GM19238 (cell line): ENCODE measurements around the gene ZYG11A.

ENCODE experiments used
- DNase-seq: peaks from one replicate; pipeline ENCODE4 v3.0.0; 2011; ENCODE audit warnings: low spot score; ENCODE audit not compliant: insufficient read length

Gene ZYG11A

GRCh38 chr1:52917156-52917555, 74.6 kb downstream of the ZYG11A start:
- no peak for DNase-seq

DNA sequence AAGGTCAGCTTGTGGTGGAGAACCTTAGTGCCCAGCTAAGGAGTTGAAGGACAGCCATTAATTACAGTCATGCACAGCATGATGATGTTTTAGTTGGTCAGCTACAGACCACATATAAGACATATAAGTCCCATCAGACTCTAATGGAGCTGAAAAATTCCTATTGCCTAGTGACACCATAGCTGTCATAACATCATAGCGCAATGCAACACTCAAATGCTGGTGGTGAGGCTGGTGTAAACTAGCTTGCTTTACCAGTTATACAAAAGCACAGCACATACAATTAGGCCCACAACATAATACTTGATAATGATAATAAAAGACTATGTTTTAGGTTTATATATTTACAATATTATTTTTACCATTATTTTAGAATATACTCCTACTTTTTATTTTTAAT, 75.0 kb downstream of the ZYG11A start:
- DNase-seq, result no peak

- DNase-seq, result no peak
Observed at GRCh38 chr1:52918201-52918600, 75.6 kb downstream of the ZYG11A start.

- no peak for DNase-seq
Observed at GRCh38 chr1:52919051-52919722, 76.6 kb downstream of the ZYG11A start.

GRCh38 chr1:52919723-52920483, 77.3 kb downstream of the ZYG11A start:
- DNase-seq, result no peak

DNA sequence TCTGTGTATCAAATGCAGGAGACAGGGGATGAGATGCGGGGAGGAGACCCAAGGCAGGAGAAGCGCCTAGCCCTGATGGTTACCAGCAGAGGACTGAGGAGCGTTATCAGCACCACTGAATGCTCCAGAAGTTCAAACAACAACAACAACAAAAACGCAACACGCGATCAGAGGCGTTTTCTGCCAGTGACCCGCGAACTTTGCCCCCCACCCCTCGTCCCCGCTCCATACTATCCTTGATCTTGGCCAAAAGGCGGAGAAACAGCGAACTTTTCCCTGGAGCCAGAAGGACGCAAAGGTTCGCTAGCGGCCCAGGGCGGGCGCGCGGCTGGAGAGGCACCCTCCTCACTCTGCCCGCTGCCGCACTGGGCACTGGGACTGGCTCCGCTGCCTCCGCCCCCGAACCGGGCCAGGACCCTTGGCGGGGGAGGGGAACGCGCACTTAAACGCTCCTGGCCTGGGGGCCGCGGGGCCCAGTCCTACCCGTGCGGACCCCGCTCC, 78.3 kb downstream of the ZYG11A start:
- DNase-seq, result no peak

GRCh38 chr1:52925571-52926005, 83.0 kb downstream of the ZYG11A start:
- DNase-seq, result no peak

DNA sequence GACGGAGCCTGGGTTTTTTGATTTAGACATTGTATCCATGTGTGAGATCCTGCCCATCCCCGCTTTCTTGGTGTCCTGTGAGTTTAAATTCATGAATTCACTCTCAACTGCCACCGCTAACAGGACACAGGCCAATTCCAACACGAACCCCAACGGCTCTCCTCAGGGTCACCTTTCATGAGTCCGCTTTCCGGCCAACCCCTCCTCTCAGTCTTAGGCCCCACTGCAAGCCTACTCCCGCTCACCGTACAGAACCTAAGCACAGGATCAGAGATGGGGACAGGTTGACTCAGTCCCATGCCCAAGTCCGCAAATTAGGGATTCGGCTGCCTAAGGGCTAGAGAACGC, 84.3 kb downstream of the ZYG11A start:
- no peak for DNase-seq

GRCh38 chr1:52927212-52928014, 84.9 kb downstream of the ZYG11A start, which contains the start of gene SCP2:
Gene SCP2, plus strand, starts transcription at chr1:52927276. Its CDS starts 121 bp downstream, at chr1:52927397.
- peak; percentile 77 for DNase-seq

DNA sequence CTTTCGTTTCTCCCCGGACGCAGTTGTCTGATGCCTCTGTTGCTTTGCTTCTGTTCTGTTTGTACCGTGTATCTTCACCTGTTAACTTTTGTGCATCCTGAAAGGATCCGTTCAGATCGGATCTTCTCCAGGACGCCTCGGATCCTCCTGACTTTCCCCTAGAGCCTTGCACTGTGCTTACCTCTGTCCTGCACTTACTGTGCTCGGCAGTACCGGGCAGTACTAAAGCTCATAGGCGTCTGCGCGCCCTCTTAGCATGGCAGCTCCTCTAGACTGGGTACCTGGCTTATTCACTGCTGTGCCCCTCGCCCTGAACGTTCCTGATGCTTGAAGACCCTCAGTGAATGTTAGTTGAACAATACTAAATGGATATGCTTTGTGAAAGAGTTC, 85.5 kb downstream of the ZYG11A start:
- DNase-seq, result no peak

DNA sequence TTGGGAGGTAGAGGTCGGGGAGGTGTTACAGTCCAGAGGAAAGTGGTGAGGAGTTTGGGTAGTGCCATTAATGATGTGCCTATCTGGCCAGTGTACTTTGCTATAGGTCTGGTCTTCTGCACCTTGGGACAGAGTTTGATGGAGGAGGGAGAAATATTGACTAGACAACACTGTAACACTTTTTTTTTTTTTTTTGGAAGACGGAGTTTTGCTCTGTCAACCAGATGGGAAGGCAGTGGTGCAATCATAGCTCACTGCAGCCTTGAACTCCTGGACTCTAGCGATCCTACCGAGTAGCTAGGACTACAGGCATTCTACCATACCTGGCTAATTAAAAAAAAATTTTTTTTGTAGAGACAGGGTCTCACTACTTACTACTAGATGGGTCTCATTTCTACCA, 86.5 kb downstream of the ZYG11A start:
- DNase-seq, result no peak

GRCh38 chr1:52937433-52938182, 95.0 kb downstream of the ZYG11A start:
- DNase-seq, result no peak

GRCh38 chr1:52938183-52938451, 95.6 kb downstream of the ZYG11A start:
- no peak for DNase-seq

DNA sequence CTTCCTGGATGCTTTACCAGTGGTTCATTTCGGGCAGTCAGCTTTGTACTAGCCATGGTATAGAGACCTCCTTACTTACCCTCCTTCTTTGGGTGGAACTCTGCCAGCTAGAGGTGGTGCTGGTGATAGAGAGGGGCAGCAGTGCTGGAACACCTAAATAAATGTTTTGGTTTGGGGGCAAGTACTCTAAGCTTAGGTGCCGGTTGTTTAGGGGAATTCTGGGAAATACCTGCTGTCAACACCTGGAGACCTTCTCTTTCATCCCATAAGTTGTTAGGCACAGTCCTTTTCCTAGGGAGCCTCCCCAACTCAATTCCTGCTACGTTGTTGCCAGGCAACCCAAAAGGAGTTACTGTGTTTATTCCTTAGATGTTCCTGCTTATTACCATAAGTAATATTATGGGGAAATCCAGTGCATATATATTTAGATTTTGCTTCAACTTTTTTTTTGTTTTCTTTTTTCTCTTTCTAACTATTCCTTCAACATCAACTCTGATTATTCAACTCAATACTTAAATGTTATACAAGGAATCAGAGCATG, 101.4 kb downstream of the ZYG11A start:
- no peak for DNase-seq

DNA sequence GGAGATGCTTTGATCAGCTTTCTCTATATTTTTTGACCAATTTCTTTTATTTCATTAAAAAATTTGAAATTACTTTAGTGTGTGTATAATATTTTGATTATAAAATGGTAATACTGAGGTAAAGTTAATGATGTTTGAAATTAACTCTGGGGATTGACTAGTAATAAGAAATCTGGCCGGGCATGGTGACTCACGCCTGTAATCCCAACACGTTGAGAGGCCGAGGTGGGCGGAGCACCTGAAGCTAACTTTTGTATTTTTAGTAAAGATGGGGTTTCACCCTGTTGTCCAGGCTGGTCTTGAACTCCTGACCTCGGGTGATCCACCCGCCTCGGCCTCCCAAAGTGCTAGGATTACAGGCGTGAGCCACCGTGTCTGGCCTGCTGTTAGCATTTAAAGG, 102.0 kb downstream of the ZYG11A start:
- no peak for DNase-seq
